Measurements from ENCODE around the gene TFEC.

DNA sequence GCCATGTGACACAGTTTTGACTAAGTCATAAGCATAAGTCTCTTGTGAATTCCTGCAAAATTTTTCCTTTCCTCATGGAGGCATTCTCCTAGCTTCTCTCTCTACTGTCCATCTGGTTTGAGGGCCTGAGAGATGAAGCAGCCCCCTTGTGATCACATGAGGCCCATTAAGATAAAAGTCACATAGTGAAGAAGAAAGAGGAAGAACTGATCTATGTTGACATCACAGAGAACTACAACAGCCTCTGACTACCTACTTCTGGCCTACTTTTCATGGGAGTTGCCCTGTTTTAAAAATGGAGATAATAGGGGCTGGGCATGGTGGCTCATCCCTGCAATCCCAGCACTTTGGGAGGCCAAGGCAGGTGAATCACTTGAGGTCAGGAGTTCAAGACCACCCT is 50.4 kb downstream of the TFEC start:
- TF ChIP-seq, protein P1, sequence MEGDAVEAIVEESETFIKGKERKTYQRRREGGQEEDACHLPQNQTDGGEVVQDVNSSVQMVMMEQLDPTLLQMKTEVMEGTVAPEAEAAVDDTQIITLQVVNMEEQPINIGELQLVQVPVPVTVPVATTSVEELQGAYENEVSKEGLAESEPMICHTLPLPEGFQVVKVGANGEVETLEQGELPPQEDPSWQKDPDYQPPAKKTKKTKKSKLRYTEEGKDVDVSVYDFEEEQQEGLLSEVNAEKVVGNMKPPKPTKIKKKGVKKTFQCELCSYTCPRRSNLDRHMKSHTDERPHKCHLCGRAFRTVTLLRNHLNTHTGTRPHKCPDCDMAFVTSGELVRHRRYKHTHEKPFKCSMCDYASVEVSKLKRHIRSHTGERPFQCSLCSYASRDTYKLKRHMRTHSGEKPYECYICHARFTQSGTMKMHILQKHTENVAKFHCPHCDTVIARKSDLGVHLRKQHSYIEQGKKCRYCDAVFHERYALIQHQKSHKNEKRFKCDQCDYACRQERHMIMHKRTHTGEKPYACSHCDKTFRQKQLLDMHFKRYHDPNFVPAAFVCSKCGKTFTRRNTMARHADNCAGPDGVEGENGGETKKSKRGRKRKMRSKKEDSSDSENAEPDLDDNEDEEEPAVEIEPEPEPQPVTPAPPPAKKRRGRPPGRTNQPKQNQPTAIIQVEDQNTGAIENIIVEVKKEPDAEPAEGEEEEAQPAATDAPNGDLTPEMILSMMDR (IDR thresholded peaks at IDR 0.05): no peak
- no peak for TF ChIP-seq MAZ (IDR thresholded peaks at IDR 0.05; ENCODE audit: borderline replicate concordance, low read depth, low read length)
- TF ChIP-seq PHF8 (IDR thresholded peaks at IDR 0.05; ENCODE audit: borderline replicate concordance, low read depth): no peak
- TF ChIP-seq POLR2A (IDR thresholded peaks at IDR 0.05; ENCODE audit: low read length): no peak

Measured in A549 (cell line).